Measurements from ENCODE around the gene PDE4B.

The PDE4B gene

GRCh38 chr1:66183400-66183799 lies 390.7 kb downstream of the PDE4B start:
- DNase-seq (ENCODE audit: low spot score), result no peak

GRCh38 chr1:66197120-66197519 lies 404.4 kb downstream of the PDE4B start:
- DNase-seq (ENCODE audit: low spot score), result no peak

GRCh38 chr1:66197785-66198184 lies 405.1 kb downstream of the PDE4B start:
- no peak for DNase-seq (ENCODE audit: low spot score)

GRCh38 chr1:66206563-66207144 lies 414.0 kb downstream of the PDE4B start:
- DNase-seq (ENCODE audit: low spot score), result no peak

- no peak for DNase-seq (ENCODE audit: low spot score)
Measured at GRCh38 chr1:66207484-66207883, 414.8 kb downstream of the PDE4B start.

- DNase-seq (ENCODE audit: low spot score), result no peak
Measured at GRCh38 chr1:66208632-66209031, 415.9 kb downstream of the PDE4B start.

GRCh38 chr1:66210635-66211244 lies 418.0 kb downstream of the PDE4B start:
- DNase-seq (ENCODE audit: low spot score), result no peak

- DNase-seq (ENCODE audit: low spot score), result no peak
Measured at GRCh38 chr1:66211521-66211920, 418.8 kb downstream of the PDE4B start.

GRCh38 chr1:66213491-66213890 lies 420.8 kb downstream of the PDE4B start:
- no peak for DNase-seq (ENCODE audit: low spot score)

- DNase-seq (ENCODE audit: low spot score), result no peak
Measured at GRCh38 chr1:66214901-66215300, 422.2 kb downstream of the PDE4B start.

GRCh38 chr1:66217021-66217420 lies 424.3 kb downstream of the PDE4B start:
- DNase-seq (ENCODE audit: low spot score), result no peak

GRCh38 chr1:66217561-66217960 lies 424.9 kb downstream of the PDE4B start:
- DNase-seq (ENCODE audit: low spot score), result no peak

- no peak for DNase-seq (ENCODE audit: low spot score)
Measured at GRCh38 chr1:66220477-66220876, 427.8 kb downstream of the PDE4B start.

GRCh38 chr1:66223681-66224080 lies 431.0 kb downstream of the PDE4B start:
- DNase-seq (ENCODE audit: low spot score), result no peak

GRCh38 chr1:66226985-66227384 lies 434.3 kb downstream of the PDE4B start:
- no peak for DNase-seq (ENCODE audit: low spot score)

GRCh38 chr1:66227966-66228365 lies 435.3 kb downstream of the PDE4B start:
- no peak for DNase-seq (ENCODE audit: low spot score)

- DNase-seq (ENCODE audit: low spot score), result no peak
Measured at GRCh38 chr1:66231217-66231616, 438.5 kb downstream of the PDE4B start.

- DNase-seq (ENCODE audit: low spot score), result no peak
Measured at GRCh38 chr1:66231681-66232463, 439.2 kb downstream of the PDE4B start.

- no peak for DNase-seq (ENCODE audit: low spot score)
Measured at GRCh38 chr1:66237042-66237441, 444.3 kb downstream of the PDE4B start.

- DNase-seq (ENCODE audit: low spot score), result no peak
Measured at GRCh38 chr1:66237722-66238479, 445.2 kb downstream of the PDE4B start.

GRCh38 chr1:66239834-66240233 lies 447.1 kb downstream of the PDE4B start:
- DNase-seq (ENCODE audit: low spot score), result no peak

Measured in ecto neural progenitor cell (in vitro differentiated cells).